Epidermal melanocyte (primary cell): ENCODE results near the gene NPDC1.
"Not testable (repeated sequence)": the region's sequence is repeated elsewhere in the genome, so short reads cannot be mapped to it uniquely, and the experiment has no call there.

Experiments
- DNase-seq: peaks from one replicate; pipeline ENCODE4 v3.0.0; 2011; ENCODE audit warnings: low spot score; ENCODE audit not compliant: insufficient read length

The NPDC1 gene

GRCh38 chr9:137040568-137040967 is 5.4 kb downstream of the NPDC1 start:
- no peak for DNase-seq

- no peak for DNase-seq
These were observed 6.2 kb downstream of the NPDC1 start for GRCh38 chr9:137039611-137040366.

GRCh38 chr9:137038916-137039315 is 7.1 kb downstream of the NPDC1 start:
- no peak for DNase-seq

GRCh38 chr9:137037483-137037882 is 8.5 kb downstream of the NPDC1 start:
- no peak for DNase-seq

GRCh38 chr9:137037035-137037434 is 8.9 kb downstream of the NPDC1 start:
- DNase-seq, result no peak

- no peak for DNase-seq
These were observed 10.0 kb downstream of the NPDC1 start for GRCh38 chr9:137035937-137036336.

- no peak for DNase-seq
These were observed 10.5 kb downstream of the NPDC1 start for GRCh38 chr9:137035507-137035834.

GRCh38 chr9:137034709-137035506 is 11.1 kb downstream of the NPDC1 start:
- DNase-seq, result peak; percentile 97

- no peak for DNase-seq
These were observed 11.8 kb downstream of the NPDC1 start for GRCh38 chr9:137034039-137034708.

GRCh38 chr9:137033481-137033880 is 12.5 kb downstream of the NPDC1 start:
- DNase-seq, result not testable (repeated sequence)

GRCh38 chr9:137032858-137033257 is 13.1 kb downstream of the NPDC1 start:
- DNase-seq, result no peak

- DNase-seq, result no peak
These were observed 13.9 kb downstream of the NPDC1 start, which contains the start of gene FUT7 for GRCh38 chr9:137031904-137032640. Gene FUT7 (minus strand): TSS chr9:137032088. CDS start chr9:137031991, 97 bp downstream.

GRCh38 chr9:137030538-137031527 is 15.1 kb downstream of the NPDC1 start:
- no peak for DNase-seq

GRCh38 chr9:137030006-137030405 is 16.0 kb downstream of the NPDC1 start:
- no peak for DNase-seq

- DNase-seq, result no peak
These were observed 16.7 kb downstream of the NPDC1 start for GRCh38 chr9:137029058-137029936.

- DNase-seq, result no peak
These were observed 17.5 kb downstream of the NPDC1 start for GRCh38 chr9:137028263-137029057.

GRCh38 chr9:137027369-137028262 is 18.4 kb downstream of the NPDC1 start, which contains the start of gene ABCA2:
Gene ABCA2 (minus strand): TSS chr9:137028237. CDS start chr9:137028140, 97 bp downstream.
- no peak for DNase-seq
